GM19238 (cell line): ENCODE results near the gene ECD.
"Not testable (repeated sequence)": the region's sequence is repeated elsewhere in the genome, so short reads cannot be mapped to it uniquely, and the experiment has no call there.

Experiments
- DNase-seq: peaks from one replicate; pipeline ENCODE4 v3.0.0; 2011; ENCODE audit warnings: low spot score; ENCODE audit not compliant: insufficient read length

Gene ECD

GRCh38 chr10:73159038-73159648 is 8.7 kb downstream of the ECD start:
- DNase-seq: no peak

- no peak for DNase-seq
Measured at GRCh38 chr10:73156054-73156453, 11.8 kb downstream of the ECD start.

- no peak for DNase-seq
Measured at GRCh38 chr10:73152009-73152408, 15.8 kb downstream of the ECD start.

GRCh38 chr10:73150633-73151413 is 17.0 kb downstream of the ECD start:
- DNase-seq: not testable (repeated sequence)

- DNase-seq: no peak
Measured at GRCh38 chr10:73141603-73142002, 26.2 kb downstream of the ECD start.

- DNase-seq: no peak
Measured at GRCh38 chr10:73139251-73139650, 28.6 kb downstream of the ECD start.

GRCh38 chr10:73136627-73137026 is 31.2 kb downstream of the ECD start:
- DNase-seq: no peak

GRCh38 chr10:73134727-73135126 is 33.1 kb downstream of the ECD start:
- no peak for DNase-seq

GRCh38 chr10:73131913-73132686 is 35.7 kb downstream of the ECD start:
- no peak for DNase-seq

- no peak for DNase-seq
Measured at GRCh38 chr10:73131301-73131700, 36.5 kb downstream of the ECD start.

GRCh38 chr10:73126343-73126742 is 41.5 kb downstream of the ECD start:
- no peak for DNase-seq

GRCh38 chr10:73119952-73120351 is 47.9 kb downstream of the ECD start:
- DNase-seq: no peak

GRCh38 chr10:73119457-73119856 is 48.4 kb downstream of the ECD start:
- DNase-seq: no peak

- no peak for DNase-seq
Measured at GRCh38 chr10:73117976-73118743, 49.6 kb downstream of the ECD start.

GRCh38 chr10:73116017-73116416 is 51.8 kb downstream of the ECD start:
- no peak for DNase-seq

- DNase-seq: no peak
Measured at GRCh38 chr10:73113551-73113950, 54.3 kb downstream of the ECD start.

- DNase-seq: not testable (repeated sequence)
Measured at GRCh38 chr10:73112032-73112431, 55.8 kb downstream of the ECD start.

- peak; percentile 52 for DNase-seq
Measured at GRCh38 chr10:73110345-73110849, 57.4 kb downstream of the ECD start, which contains the start of gene NUDT13. Gene NUDT13, plus strand, starts transcription at chr10:73110455. Its CDS starts 3,911 bp downstream, at chr10:73114366.

GRCh38 chr10:73109248-73109652 is 58.6 kb downstream of the ECD start:
- DNase-seq: not testable (repeated sequence)

- no peak for DNase-seq
Measured at GRCh38 chr10:73106301-73106700, 61.5 kb downstream of the ECD start.

- no peak for DNase-seq
Measured at GRCh38 chr10:73099141-73099540, 68.7 kb downstream of the ECD start.
